ENCODE measurements around the gene CTRL.

DNA sequence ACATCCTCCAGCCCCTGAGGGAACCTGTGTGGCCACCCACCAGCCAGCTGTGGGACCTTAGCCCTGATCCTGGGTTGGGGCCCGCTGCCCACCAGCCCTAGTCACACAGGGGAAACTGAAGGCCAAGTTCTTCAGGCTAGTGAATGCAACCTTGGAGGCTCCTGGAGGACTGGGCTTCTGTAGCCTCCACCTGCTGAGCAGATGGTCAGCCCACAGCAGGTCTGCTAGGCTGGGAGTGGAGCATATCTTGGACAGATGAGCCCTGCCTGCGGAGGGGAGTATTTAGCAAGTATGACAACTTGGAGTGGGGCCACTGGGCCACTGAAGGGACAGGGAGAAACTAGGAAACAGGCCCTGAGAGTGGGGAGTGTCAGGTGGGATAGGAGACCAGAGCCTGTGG is 44.5 kb upstream of the CTRL start:
- TF ChIP-seq, protein P1, sequence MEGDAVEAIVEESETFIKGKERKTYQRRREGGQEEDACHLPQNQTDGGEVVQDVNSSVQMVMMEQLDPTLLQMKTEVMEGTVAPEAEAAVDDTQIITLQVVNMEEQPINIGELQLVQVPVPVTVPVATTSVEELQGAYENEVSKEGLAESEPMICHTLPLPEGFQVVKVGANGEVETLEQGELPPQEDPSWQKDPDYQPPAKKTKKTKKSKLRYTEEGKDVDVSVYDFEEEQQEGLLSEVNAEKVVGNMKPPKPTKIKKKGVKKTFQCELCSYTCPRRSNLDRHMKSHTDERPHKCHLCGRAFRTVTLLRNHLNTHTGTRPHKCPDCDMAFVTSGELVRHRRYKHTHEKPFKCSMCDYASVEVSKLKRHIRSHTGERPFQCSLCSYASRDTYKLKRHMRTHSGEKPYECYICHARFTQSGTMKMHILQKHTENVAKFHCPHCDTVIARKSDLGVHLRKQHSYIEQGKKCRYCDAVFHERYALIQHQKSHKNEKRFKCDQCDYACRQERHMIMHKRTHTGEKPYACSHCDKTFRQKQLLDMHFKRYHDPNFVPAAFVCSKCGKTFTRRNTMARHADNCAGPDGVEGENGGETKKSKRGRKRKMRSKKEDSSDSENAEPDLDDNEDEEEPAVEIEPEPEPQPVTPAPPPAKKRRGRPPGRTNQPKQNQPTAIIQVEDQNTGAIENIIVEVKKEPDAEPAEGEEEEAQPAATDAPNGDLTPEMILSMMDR (IDR thresholded peaks at IDR 0.05), result no peak
- TF ChIP-seq, protein P2, sequence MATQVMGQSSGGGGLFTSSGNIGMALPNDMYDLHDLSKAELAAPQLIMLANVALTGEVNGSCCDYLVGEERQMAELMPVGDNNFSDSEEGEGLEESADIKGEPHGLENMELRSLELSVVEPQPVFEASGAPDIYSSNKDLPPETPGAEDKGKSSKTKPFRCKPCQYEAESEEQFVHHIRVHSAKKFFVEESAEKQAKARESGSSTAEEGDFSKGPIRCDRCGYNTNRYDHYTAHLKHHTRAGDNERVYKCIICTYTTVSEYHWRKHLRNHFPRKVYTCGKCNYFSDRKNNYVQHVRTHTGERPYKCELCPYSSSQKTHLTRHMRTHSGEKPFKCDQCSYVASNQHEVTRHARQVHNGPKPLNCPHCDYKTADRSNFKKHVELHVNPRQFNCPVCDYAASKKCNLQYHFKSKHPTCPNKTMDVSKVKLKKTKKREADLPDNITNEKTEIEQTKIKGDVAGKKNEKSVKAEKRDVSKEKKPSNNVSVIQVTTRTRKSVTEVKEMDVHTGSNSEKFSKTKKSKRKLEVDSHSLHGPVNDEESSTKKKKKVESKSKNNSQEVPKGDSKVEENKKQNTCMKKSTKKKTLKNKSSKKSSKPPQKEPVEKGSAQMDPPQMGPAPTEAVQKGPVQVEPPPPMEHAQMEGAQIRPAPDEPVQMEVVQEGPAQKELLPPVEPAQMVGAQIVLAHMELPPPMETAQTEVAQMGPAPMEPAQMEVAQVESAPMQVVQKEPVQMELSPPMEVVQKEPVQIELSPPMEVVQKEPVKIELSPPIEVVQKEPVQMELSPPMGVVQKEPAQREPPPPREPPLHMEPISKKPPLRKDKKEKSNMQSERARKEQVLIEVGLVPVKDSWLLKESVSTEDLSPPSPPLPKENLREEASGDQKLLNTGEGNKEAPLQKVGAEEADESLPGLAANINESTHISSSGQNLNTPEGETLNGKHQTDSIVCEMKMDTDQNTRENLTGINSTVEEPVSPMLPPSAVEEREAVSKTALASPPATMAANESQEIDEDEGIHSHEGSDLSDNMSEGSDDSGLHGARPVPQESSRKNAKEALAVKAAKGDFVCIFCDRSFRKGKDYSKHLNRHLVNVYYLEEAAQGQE (IDR thresholded peaks at IDR 0.05; ENCODE audit: insufficient read depth in 1 of 2, low read depth in 2 of 2, low read length in 1 of 2), result no peak
- TF ChIP-seq SIN3A (IDR thresholded peaks at IDR 0.05; ENCODE audit: borderline replicate concordance, insufficient read depth, low read depth, low read length), result no peak
